Measurements from ENCODE around the gene EPB41. TPM values are rescaled to one million over a fixed set of nuclear protein-coding genes. Genes with fewer than 3 reads are reported as not detected.
A peak's percentile ranks its signal among the peaks of the same experiment; 100 is the strongest.

Gene EPB41
- total and polyA plus RNA-seq, 2 donors from 2014 or later, result 9.9 to 38.8 TPM

- Histone ChIP-seq H3K9me3 (ENCODE audit: control insufficient read depth in 2 of 3, insufficient read depth in 1 of 3, low read length in 3 of 3) (no peaks in the 10 kb centered on the region), H3K36me3 (ENCODE audit: control insufficient read depth in 2 of 3, insufficient read depth in 3 of 3, low read length in 3 of 3) (no peaks in the 10 kb centered on the region), H3K27ac (ENCODE audit: low read depth in 2 of 2, low read length in 2 of 2) (no peak overlapping the region), H3K4me3 (ENCODE audit: low read length in 3 of 3) (no peak overlapping the region), H3K4me1 (ENCODE audit: control insufficient read depth in 2 of 3, insufficient read depth in 2 of 3, low read depth in 1 of 3, low read length in 3 of 3) (peaks cover 0 to 3% (median 3%) of the 10 kb centered on the region in 3 donors), H3K27me3 (ENCODE audit: control insufficient read depth, insufficient read depth, low read length) (no peaks in the 10 kb centered on the region), H3K9ac (ENCODE audit: low read length in 3 of 3) (no peak overlapping the region)
- DNase-seq (no peak), FAIRE-seq (no peak)
- intact Hi-C loops (cut with DNase I), result no loop called here
- TF ChIP-seq, protein P1, sequence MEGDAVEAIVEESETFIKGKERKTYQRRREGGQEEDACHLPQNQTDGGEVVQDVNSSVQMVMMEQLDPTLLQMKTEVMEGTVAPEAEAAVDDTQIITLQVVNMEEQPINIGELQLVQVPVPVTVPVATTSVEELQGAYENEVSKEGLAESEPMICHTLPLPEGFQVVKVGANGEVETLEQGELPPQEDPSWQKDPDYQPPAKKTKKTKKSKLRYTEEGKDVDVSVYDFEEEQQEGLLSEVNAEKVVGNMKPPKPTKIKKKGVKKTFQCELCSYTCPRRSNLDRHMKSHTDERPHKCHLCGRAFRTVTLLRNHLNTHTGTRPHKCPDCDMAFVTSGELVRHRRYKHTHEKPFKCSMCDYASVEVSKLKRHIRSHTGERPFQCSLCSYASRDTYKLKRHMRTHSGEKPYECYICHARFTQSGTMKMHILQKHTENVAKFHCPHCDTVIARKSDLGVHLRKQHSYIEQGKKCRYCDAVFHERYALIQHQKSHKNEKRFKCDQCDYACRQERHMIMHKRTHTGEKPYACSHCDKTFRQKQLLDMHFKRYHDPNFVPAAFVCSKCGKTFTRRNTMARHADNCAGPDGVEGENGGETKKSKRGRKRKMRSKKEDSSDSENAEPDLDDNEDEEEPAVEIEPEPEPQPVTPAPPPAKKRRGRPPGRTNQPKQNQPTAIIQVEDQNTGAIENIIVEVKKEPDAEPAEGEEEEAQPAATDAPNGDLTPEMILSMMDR (IDR thresholded peaks at IDR 0.05; ENCODE audit: borderline replicate concordance, extremely low read depth, insufficient read depth), result no peak
Measured at GRCh38 chr1:29133861-29134694, 219.7 kb downstream of the EPB41 start.

- intact Hi-C loops (cut with DNase I), result no loop called here
- H3K9ac ChIP-seq (ENCODE audit: low read length in 3 of 3), result no peak overlapping the region
- DNase-seq, result no peak
- no peaks in the 10 kb centered on the region for H3K27me3 ChIP-seq (ENCODE audit: control insufficient read depth, insufficient read depth, low read length)
- peaks cover 0 to 3% (median 3%) of the 10 kb centered on the region in 3 donors for H3K4me1 ChIP-seq (ENCODE audit: control insufficient read depth in 2 of 3, insufficient read depth in 2 of 3, low read depth in 1 of 3, low read length in 3 of 3)
- no peak overlapping the region for H3K4me3 ChIP-seq (ENCODE audit: low read length in 3 of 3)
- TF ChIP-seq, protein P1 (IDR thresholded peaks at IDR 0.05; ENCODE audit: borderline replicate concordance, extremely low read depth, insufficient read depth), result no peak
- no peak overlapping the region for H3K27ac ChIP-seq (ENCODE audit: low read depth in 2 of 2, low read length in 2 of 2)
- no peaks in the 10 kb centered on the region for H3K36me3 ChIP-seq (ENCODE audit: control insufficient read depth in 2 of 3, insufficient read depth in 3 of 3, low read length in 3 of 3)
- no peak for FAIRE-seq
- no peaks in the 10 kb centered on the region for H3K9me3 ChIP-seq (ENCODE audit: control insufficient read depth in 2 of 3, insufficient read depth in 1 of 3, low read length in 3 of 3)
Measured at GRCh38 chr1:29134695-29135028, 220.3 kb downstream of the EPB41 start.

DNA sequence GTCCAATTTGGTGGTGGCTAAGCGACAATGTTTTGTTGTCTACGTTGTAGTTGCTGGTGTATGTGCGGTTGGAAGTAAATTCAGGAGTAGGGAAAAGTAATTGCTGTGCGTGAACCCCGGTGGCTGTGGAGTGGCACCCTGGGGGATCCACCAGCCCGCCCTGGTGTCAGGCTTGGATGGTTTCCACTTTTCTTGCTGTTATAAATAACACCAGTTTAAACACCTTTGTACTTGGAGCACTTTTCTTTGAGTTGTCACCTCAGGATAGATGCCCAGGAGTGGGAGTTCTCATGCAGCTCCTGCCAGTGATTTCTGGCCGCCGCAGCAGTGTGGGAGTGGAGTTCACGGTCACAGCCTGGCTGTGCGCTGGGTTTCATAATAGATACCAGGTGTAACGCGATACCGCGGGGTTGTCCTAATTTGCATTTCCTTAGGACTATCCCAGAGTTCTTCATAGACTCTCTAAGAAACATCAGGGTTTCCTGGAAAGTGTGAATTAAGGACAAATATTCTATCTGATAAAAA, 222.1 kb downstream of the EPB41 start:
- no peak overlapping the region for H3K27ac ChIP-seq (ENCODE audit: low read depth in 2 of 2, low read length in 2 of 2)
- no peak overlapping the region for H3K9ac ChIP-seq (ENCODE audit: low read length in 3 of 3)
- H3K4me1 ChIP-seq (ENCODE audit: control insufficient read depth in 2 of 3, insufficient read depth in 2 of 3, low read depth in 1 of 3, low read length in 3 of 3), result peaks cover 0 to 3% (median 3%) of the 10 kb centered on the region in 3 donors
- H3K9me3 ChIP-seq (ENCODE audit: control insufficient read depth in 2 of 3, insufficient read depth in 1 of 3, low read length in 3 of 3), result no peaks in the 10 kb centered on the region
- TF ChIP-seq, protein P1 (IDR thresholded peaks at IDR 0.05; ENCODE audit: borderline replicate concordance, extremely low read depth, insufficient read depth), result no peak
- no peaks in the 10 kb centered on the region for H3K36me3 ChIP-seq (ENCODE audit: control insufficient read depth in 2 of 3, insufficient read depth in 3 of 3, low read length in 3 of 3)
- DNase-seq (peak in 4 of 5 donors; percentile 81 to 84 (median 82)), FAIRE-seq (no peak)
- no peaks in the 10 kb centered on the region for H3K27me3 ChIP-seq (ENCODE audit: control insufficient read depth, insufficient read depth, low read length)
- no peak overlapping the region for H3K4me3 ChIP-seq (ENCODE audit: low read length in 3 of 3)
- intact Hi-C loops (cut with DNase I), result no loop called here
